NCI-H1105 (cell line): ENCODE measurements around the gene JAKMIP2.
"Not testable (repeated sequence)": the region's sequence is repeated elsewhere in the genome, so short reads cannot be mapped to it uniquely, and the experiment has no call there.

Source experiments
- DNase-seq: peaks from one replicate; lab custom pipeline; 2025; lab: John Stamatoyannopoulos, UW

Gene JAKMIP2

GRCh38 chr5:147782110-147783028 lies at the start of gene JAKMIP2:
Gene JAKMIP2, minus strand, starts transcription at chr5:147782728. Its CDS starts 110,922 bp downstream, at chr5:147671806.
- peak; percentile 91 for DNase-seq

- DNase-seq = no peak
Observed at GRCh38 chr5:147831465-147831864, 48.9 kb upstream of the JAKMIP2 start, which contains the start of gene SPINK1. Gene SPINK1, minus strand, starts transcription at chr5:147831671. Its CDS starts 94 bp downstream, at chr5:147831577.

- no peak for DNase-seq
Observed at GRCh38 chr5:147830035-147830434, 47.5 kb upstream of the JAKMIP2 start.

- DNase-seq = not testable (repeated sequence)
Observed at GRCh38 chr5:147827017-147827416, 44.5 kb upstream of the JAKMIP2 start.

GRCh38 chr5:147826361-147826760 lies 43.8 kb upstream of the JAKMIP2 start:
- DNase-seq = no peak

- DNase-seq = peak; percentile 40
Observed at GRCh38 chr5:147822686-147823491, 40.4 kb upstream of the JAKMIP2 start.

GRCh38 chr5:147822222-147822621 lies 39.7 kb upstream of the JAKMIP2 start:
- DNase-seq = not testable (repeated sequence)

GRCh38 chr5:147821766-147822165 lies 39.2 kb upstream of the JAKMIP2 start:
- DNase-seq = no peak

- no peak for DNase-seq
Observed at GRCh38 chr5:147819261-147819770, 36.8 kb upstream of the JAKMIP2 start.

- no peak for DNase-seq
Observed at GRCh38 chr5:147818290-147818689, 35.8 kb upstream of the JAKMIP2 start.

GRCh38 chr5:147813696-147814095 lies 31.2 kb upstream of the JAKMIP2 start:
- no peak for DNase-seq

- DNase-seq = no peak
Observed at GRCh38 chr5:147809830-147810666, 27.5 kb upstream of the JAKMIP2 start.

GRCh38 chr5:147805030-147805454 lies 22.5 kb upstream of the JAKMIP2 start:
- no peak for DNase-seq

GRCh38 chr5:147804334-147804733 lies 21.8 kb upstream of the JAKMIP2 start:
- DNase-seq = no peak

GRCh38 chr5:147803926-147804325 lies 21.4 kb upstream of the JAKMIP2 start:
- DNase-seq = no peak

- not testable (repeated sequence) for DNase-seq
Observed at GRCh38 chr5:147803161-147803560, 20.6 kb upstream of the JAKMIP2 start.

- DNase-seq = no peak
Observed at GRCh38 chr5:147801461-147801860, 18.9 kb upstream of the JAKMIP2 start.

- no peak for DNase-seq
Observed at GRCh38 chr5:147800491-147800890, 18.0 kb upstream of the JAKMIP2 start.

- no peak for DNase-seq
Observed at GRCh38 chr5:147796556-147797308, 14.2 kb upstream of the JAKMIP2 start.

- DNase-seq = no peak
Observed at GRCh38 chr5:147791181-147791580, 8.7 kb upstream of the JAKMIP2 start.

- no peak for DNase-seq
Observed at GRCh38 chr5:147789820-147790219, 7.3 kb upstream of the JAKMIP2 start.
